ENCODE results near the gene FHL3.

DNA sequence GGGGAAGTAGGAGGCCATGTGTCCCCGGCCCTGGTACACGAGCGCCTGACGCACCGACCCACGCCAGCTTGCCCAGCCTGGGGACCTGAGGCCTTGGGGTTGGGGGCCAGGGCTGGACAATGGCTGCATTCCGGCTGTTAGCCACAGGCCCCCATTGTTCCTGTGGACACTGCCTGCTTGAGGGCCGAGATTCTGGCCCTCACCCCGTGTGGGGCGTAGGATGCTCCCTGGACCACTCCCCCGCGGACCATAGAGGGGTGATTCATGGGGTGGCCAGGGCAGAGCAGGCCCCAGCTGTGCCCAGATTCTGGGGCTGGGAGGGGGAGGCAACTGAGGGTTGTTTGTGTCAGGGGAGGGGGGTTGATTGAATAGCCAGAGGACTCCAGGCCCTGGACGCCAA is 29.6 kb upstream of the FHL3 start:
- TF ChIP-seq, protein P1, sequence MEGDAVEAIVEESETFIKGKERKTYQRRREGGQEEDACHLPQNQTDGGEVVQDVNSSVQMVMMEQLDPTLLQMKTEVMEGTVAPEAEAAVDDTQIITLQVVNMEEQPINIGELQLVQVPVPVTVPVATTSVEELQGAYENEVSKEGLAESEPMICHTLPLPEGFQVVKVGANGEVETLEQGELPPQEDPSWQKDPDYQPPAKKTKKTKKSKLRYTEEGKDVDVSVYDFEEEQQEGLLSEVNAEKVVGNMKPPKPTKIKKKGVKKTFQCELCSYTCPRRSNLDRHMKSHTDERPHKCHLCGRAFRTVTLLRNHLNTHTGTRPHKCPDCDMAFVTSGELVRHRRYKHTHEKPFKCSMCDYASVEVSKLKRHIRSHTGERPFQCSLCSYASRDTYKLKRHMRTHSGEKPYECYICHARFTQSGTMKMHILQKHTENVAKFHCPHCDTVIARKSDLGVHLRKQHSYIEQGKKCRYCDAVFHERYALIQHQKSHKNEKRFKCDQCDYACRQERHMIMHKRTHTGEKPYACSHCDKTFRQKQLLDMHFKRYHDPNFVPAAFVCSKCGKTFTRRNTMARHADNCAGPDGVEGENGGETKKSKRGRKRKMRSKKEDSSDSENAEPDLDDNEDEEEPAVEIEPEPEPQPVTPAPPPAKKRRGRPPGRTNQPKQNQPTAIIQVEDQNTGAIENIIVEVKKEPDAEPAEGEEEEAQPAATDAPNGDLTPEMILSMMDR (IDR thresholded peaks at IDR 0.05) = no peak
- no peak for TF ChIP-seq POLR2A (IDR thresholded peaks at IDR 0.05)

Data from body of pancreas (tissue), 4 donors.